WTC11 (cell line): ENCODE results near the gene MIER1. TPM values are rescaled to one million over a fixed set of nuclear protein-coding genes. Genes with fewer than 3 reads are reported as not detected.

Source experiments
- ATAC-seq: fragments of 200-7000 bp; cut with Tn5 transposase; 2 replicates; pipeline ENCODE4 v1.10.0; 2021; ENCODE audit warnings: mild to moderate bottlenecking, moderate library complexity
- CTCF ChIA-PET: fragments of 300-600 bp; sonication (Branson Sonifier 250); formaldehyde crosslinking; loops from one replicate; lab custom pipeline; 2021; ENCODE audit warnings: antibody characterized with exemption; lab: Charles Lee
- POLR2A ChIA-PET: fragments of 350-600 bp; sonication (Branson Sonifier 250); formaldehyde crosslinking; loops from one replicate; lab custom pipeline; 2021; ENCODE audit warnings: antibody characterized with exemption; lab: Charles Lee
- DNase-seq: peaks from one replicate; pipeline ENCODE4 v3.0.0; 2021; ENCODE audit warnings: low spot score
- H3K27ac Mint-ChIP-seq: 2 replicates; pipeline ENCODE4 v1.8.0; 2021; ENCODE audit warnings: mixed read lengths
- H3K27me3 Mint-ChIP-seq: 2 replicates; pipeline ENCODE4 v1.8.0; 2021; ENCODE audit warnings: low read depth, mild to moderate bottlenecking, moderate library complexity, mixed read lengths
- H3K36me3 Mint-ChIP-seq: 2 replicates; pipeline ENCODE4 v1.8.0; 2021; ENCODE audit warnings: mixed read lengths
- H3K4me1 Mint-ChIP-seq: 2 replicates; pipeline ENCODE4 v1.8.0; 2022; ENCODE audit warnings: mixed read lengths
- H3K4me3 Mint-ChIP-seq: 2 replicates; pipeline ENCODE4 v1.8.0; 2021; ENCODE audit warnings: mild to moderate bottlenecking, moderate library complexity, mixed read lengths
- H3K9me3 Mint-ChIP-seq: 2 replicates; pipeline ENCODE4 v1.8.0; 2021; ENCODE audit warnings: mixed read lengths
- ESRRA ChIP-seq: sonication (generic); formaldehyde crosslinking; IDR thresholded peaks from 2 replicates; pipeline ENCODE4 v1.8.1; 2022; ENCODE audit warnings: mild to moderate bottlenecking, missing genetic modification reagents, borderline replicate concordance
- JAZF1 ChIP-seq: fragments of 250-450 bp; sonication (Bioruptor Pico); IDR thresholded peaks from 2 replicates; pipeline ENCODE4 v1.9.0; 2021; ENCODE audit warnings: moderate library complexity, mild to moderate bottlenecking, inconsistent platforms
- NFATC4 ChIP-seq: fragments of 250-450 bp; sonication (Bioruptor Pico); IDR thresholded peaks from 2 replicates; pipeline ENCODE4 v1.9.0; 2021; ENCODE audit warnings: mild to moderate bottlenecking
- NFE2L1 ChIP-seq: sonication (generic); formaldehyde crosslinking; IDR thresholded peaks from 2 replicates; pipeline ENCODE4 v1.8.1; 2023; ENCODE audit warnings: missing genetic modification reagents
- OVOL2 ChIP-seq: fragments of 250-450 bp; sonication (Bioruptor Pico); IDR thresholded peaks from 2 replicates; pipeline ENCODE4 v1.9.0; 2021; ENCODE audit warnings: mild to moderate bottlenecking, borderline replicate concordance
- ZNF138 ChIP-seq: sonication (generic); formaldehyde crosslinking; conservative IDR thresholded peaks from 2 replicates; pipeline ENCODE4 v1.8.1; 2022; ENCODE audit warnings: mild to moderate bottlenecking, moderate library complexity, missing genetic modification reagents
- ZNF219 ChIP-seq: sonication (generic); formaldehyde crosslinking; IDR thresholded peaks from 2 replicates; pipeline ENCODE4 v1.8.0; 2023; ENCODE audit warnings: missing genetic modification reagents, mild to moderate bottlenecking, borderline replicate concordance
- ZNF416 ChIP-seq: fragments of 250-450 bp; sonication (Bioruptor Pico); IDR thresholded peaks from 2 replicates; pipeline ENCODE4 v1.9.0; 2021; ENCODE audit warnings: mild to moderate bottlenecking, inconsistent platforms
- total RNA-seq: library from RNA; stranded (reverse); gene quantifications from 3 replicates; pipeline ENCODE4 v1.2.3, GENCODE V29; 2021
- TF ChIP-seq, protein P1 (sequence below): fragments of 250-450 bp; sonication (Bioruptor Pico); IDR thresholded peaks from 2 replicates; pipeline ENCODE4 v1.9.0; 2021; ENCODE audit warnings: mild to moderate bottlenecking
- TF ChIP-seq, protein P2 (sequence below): sonication (generic); formaldehyde crosslinking; IDR thresholded peaks from 2 replicates; pipeline ENCODE4 v1.8.1; 2023; ENCODE audit warnings: mild to moderate bottlenecking, missing genetic modification reagents, moderate library complexity
- TF ChIP-seq, protein P3 (sequence below): fragments of 250-450 bp; sonication (Bioruptor Pico); IDR thresholded peaks from 2 replicates; pipeline ENCODE4 v1.9.0; 2021; ENCODE audit warnings: moderate library complexity, mild to moderate bottlenecking, inconsistent platforms, borderline replicate concordance
- TF ChIP-seq, protein P4 (sequence below): sonication (generic); formaldehyde crosslinking; IDR thresholded peaks from 2 replicates; pipeline ENCODE4 v1.8.0; 2022; ENCODE audit warnings: mild to moderate bottlenecking, missing genetic modification reagents
- TF ChIP-seq, protein P5 (sequence below): sonication (generic); formaldehyde crosslinking; IDR thresholded peaks from 2 replicates; pipeline ENCODE4 v1.8.0; 2022; ENCODE audit warnings: missing genetic modification reagents
- TF ChIP-seq, protein P6 (sequence below): fragments of 250-450 bp; sonication (Bioruptor Pico); IDR thresholded peaks from 2 replicates; pipeline ENCODE4 v1.8.0; 2021; ENCODE audit warnings: mild to moderate bottlenecking
- TF ChIP-seq, protein P7 (sequence below): sonication (generic); formaldehyde crosslinking; IDR thresholded peaks from 2 replicates; pipeline ENCODE4 v1.8.1; 2022; ENCODE audit warnings: missing genetic modification reagents, borderline replicate concordance

Gene MIER1
- total RNA-seq, 1 experiment from 2014 or later, result 31.0 TPM

DNA sequence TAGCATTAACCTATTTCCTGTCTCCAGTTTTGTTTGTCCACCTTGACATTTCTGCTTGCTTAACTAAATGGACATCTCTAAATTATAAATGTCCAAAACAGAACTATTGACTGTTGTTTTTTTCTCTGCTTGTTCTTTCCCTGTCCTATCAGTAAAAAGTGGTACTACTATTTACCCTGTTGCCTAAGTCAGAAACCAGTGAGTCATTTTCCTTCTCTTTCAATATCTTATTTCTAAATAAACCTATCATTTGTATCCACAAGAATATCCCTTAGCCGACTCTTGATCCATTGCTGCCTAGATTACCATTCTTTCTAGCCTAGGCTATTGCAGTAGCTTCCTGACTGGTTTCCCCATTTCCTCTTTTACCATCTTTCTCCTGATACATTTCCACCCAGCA is 22.5 kb downstream of the MIER1 start (continued):
- TF ChIP-seq, protein P1, sequence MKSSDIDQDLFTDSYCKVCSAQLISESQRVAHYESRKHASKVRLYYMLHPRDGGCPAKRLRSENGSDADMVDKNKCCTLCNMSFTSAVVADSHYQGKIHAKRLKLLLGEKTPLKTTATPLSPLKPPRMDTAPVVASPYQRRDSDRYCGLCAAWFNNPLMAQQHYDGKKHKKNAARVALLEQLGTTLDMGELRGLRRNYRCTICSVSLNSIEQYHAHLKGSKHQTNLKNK (CRISPR knock-in tag), result no peak
- TF ChIP-seq ZNF219 (CRISPR knock-in tag), result no peak
- TF ChIP-seq, all 79 proteins: peak for 0

DNA sequence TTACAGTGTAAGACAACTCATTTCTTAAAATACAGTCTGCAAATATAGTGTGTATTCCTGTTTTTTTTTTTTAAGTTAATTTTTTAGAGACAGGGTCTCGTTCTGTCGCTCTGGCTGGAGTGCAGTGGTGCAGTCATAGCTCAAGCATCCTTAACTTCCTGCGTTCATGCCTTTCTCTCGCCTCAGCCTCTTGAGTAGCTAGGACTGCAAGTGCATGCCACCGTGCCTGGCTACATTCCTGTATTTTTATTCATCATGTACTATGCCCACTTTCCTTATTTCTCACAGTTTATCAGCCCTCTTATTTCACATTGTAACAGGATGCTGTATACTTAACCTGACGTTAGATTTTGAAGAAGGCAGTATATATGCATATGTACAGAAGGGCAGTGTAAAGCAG is 26.7 kb downstream of the MIER1 start:
- no peaks in the 10 kb centered on the region for H3K4me1 Mint-ChIP-seq
- H3K36me3 Mint-ChIP-seq, result peaks cover 47% of the 10 kb centered on the region
- no peak for DNase-seq
- H3K27me3 Mint-ChIP-seq, result no peaks in the 10 kb centered on the region
- ATAC-seq, result no peak
- H3K27ac Mint-ChIP-seq, result no peak overlapping the region
- TF ChIP-seq JAZF1 (CRISPR knock-in tag), result no peak
- no peak for TF ChIP-seq ZNF416 (CRISPR knock-in tag)
- TF ChIP-seq, protein P2, sequence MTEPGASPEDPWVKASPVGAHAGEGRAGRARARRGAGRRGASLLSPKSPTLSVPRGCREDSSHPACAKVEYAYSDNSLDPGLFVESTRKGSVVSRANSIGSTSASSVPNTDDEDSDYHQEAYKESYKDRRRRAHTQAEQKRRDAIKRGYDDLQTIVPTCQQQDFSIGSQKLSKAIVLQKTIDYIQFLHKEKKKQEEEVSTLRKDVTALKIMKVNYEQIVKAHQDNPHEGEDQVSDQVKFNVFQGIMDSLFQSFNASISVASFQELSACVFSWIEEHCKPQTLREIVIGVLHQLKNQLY (CRISPR knock-in tag), result no peak
- TF ChIP-seq OVOL2 (CRISPR knock-in tag), result no peak
- TF ChIP-seq ZNF219 (CRISPR knock-in tag), result no peak
- TF ChIP-seq, protein P3, sequence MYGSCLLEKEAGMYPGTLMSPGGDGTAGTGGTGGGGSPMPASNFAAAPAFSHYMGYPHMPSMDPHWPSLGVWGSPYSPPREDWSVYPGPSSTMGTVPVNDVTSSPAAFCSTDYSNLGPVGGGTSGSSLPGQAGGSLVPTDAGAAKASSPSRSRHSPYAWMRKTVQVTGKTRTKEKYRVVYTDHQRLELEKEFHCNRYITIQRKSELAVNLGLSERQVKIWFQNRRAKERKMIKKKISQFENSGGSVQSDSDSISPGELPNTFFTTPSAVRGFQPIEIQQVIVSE (CRISPR knock-in tag), result no peak
- TF ChIP-seq, protein P4, sequence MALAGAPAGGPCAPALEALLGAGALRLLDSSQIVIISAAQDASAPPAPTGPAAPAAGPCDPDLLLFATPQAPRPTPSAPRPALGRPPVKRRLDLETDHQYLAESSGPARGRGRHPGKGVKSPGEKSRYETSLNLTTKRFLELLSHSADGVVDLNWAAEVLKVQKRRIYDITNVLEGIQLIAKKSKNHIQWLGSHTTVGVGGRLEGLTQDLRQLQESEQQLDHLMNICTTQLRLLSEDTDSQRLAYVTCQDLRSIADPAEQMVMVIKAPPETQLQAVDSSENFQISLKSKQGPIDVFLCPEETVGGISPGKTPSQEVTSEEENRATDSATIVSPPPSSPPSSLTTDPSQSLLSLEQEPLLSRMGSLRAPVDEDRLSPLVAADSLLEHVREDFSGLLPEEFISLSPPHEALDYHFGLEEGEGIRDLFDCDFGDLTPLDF (CRISPR knock-in tag), result no peak
- TF ChIP-seq, protein P5, sequence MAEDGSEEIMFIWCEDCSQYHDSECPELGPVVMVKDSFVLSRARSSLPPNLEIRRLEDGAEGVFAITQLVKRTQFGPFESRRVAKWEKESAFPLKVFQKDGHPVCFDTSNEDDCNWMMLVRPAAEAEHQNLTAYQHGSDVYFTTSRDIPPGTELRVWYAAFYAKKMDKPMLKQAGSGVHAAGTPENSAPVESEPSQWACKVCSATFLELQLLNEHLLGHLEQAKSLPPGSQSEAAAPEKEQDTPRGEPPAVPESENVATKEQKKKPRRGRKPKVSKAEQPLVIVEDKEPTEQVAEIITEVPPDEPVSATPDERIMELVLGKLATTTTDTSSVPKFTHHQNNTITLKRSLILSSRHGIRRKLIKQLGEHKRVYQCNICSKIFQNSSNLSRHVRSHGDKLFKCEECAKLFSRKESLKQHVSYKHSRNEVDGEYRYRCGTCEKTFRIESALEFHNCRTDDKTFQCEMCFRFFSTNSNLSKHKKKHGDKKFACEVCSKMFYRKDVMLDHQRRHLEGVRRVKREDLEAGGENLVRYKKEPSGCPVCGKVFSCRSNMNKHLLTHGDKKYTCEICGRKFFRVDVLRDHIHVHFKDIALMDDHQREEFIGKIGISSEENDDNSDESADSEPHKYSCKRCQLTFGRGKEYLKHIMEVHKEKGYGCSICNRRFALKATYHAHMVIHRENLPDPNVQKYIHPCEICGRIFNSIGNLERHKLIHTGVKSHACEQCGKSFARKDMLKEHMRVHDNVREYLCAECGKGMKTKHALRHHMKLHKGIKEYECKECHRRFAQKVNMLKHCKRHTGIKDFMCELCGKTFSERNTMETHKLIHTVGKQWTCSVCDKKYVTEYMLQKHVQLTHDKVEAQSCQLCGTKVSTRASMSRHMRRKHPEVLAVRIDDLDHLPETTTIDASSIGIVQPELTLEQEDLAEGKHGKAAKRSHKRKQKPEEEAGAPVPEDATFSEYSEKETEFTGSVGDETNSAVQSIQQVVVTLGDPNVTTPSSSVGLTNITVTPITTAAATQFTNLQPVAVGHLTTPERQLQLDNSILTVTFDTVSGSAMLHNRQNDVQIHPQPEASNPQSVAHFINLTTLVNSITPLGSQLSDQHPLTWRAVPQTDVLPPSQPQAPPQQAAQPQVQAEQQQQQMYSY (CRISPR knock-in tag), result no peak
- TF ChIP-seq, protein P6, sequence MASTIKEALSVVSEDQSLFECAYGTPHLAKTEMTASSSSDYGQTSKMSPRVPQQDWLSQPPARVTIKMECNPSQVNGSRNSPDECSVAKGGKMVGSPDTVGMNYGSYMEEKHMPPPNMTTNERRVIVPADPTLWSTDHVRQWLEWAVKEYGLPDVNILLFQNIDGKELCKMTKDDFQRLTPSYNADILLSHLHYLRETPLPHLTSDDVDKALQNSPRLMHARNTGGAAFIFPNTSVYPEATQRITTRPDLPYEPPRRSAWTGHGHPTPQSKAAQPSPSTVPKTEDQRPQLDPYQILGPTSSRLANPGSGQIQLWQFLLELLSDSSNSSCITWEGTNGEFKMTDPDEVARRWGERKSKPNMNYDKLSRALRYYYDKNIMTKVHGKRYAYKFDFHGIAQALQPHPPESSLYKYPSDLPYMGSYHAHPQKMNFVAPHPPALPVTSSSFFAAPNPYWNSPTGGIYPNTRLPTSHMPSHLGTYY, result no peak
- TF ChIP-seq, protein P7, sequence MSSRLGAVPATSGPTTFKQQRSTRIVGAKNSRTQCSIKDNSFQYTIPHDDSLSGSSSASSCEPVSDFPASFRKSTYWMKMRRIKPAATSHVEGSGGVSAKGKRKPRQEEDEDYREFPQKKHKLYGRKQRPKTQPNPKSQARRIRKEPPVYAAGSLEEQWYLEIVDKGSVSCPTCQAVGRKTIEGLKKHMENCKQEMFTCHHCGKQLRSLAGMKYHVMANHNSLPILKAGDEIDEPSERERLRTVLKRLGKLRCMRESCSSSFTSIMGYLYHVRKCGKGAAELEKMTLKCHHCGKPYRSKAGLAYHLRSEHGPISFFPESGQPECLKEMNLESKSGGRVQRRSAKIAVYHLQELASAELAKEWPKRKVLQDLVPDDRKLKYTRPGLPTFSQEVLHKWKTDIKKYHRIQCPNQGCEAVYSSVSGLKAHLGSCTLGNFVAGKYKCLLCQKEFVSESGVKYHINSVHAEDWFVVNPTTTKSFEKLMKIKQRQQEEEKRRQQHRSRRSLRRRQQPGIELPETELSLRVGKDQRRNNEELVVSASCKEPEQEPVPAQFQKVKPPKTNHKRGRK, result no peak
- no peak for TF ChIP-seq ESRRA (CRISPR knock-in tag)
- no peak for TF ChIP-seq NFATC4 (CRISPR knock-in tag)
- TF ChIP-seq ZNF138, result no peak
- no peak for TF ChIP-seq NFE2L1 (CRISPR knock-in tag)
- H3K4me3 Mint-ChIP-seq, result no peak overlapping the region
- POLR2A ChIA-PET, result interaction anchor here (0.6 kb wide), 1 partner anchor 873 kb away, joined by 7 read pairs; no protein-coding TSS in a partner anchor
- no peaks in the 10 kb centered on the region for H3K9me3 Mint-ChIP-seq
- CTCF ChIA-PET, result interaction anchor here (0.9 kb wide), 1 partner anchor 261 kb away, joined by 4 read pairs; no protein-coding TSS in a partner anchor
